ENCODE measurements around the gene LMAN1L.

LMAN1L gene

GRCh38 chr15:74827614-74828013 is 15.0 kb downstream of the LMAN1L start:
- H3K27me3 ChIP-seq (ENCODE audit: control insufficient read depth, insufficient read depth, low read length) = no peaks in the 10 kb centered on the region
- peaks cover 17% of the 10 kb centered on the region for H3K4me1 ChIP-seq
- TF ChIP-seq CTCF (IDR thresholded peaks at IDR 0.05) = no peak
- H3K9ac ChIP-seq = no peak overlapping the region
- H2AFZ ChIP-seq = no peak overlapping the region
- no peaks in the 10 kb centered on the region for H3K9me3 ChIP-seq (ENCODE audit: control insufficient read depth, low read length)
- H3K36me3 ChIP-seq (ENCODE audit: control insufficient read depth, insufficient read depth, low read length) = no peaks in the 10 kb centered on the region
- H3K4me3 ChIP-seq (ENCODE audit: low read depth, low read length) = no peak overlapping the region
- no peak overlapping the region for H3K4me2 ChIP-seq (ENCODE audit: low read length)
- H3K27ac ChIP-seq = no peak overlapping the region
- H3K79me2 ChIP-seq = no peaks in the 10 kb centered on the region

- H2AFZ ChIP-seq = no peak overlapping the region
- no peaks in the 10 kb centered on the region for H3K79me2 ChIP-seq
- peaks cover 30% of the 10 kb centered on the region for H3K4me1 ChIP-seq
- H3K9ac ChIP-seq = no peak overlapping the region
- H3K27me3 ChIP-seq (ENCODE audit: control insufficient read depth, insufficient read depth, low read length) = no peaks in the 10 kb centered on the region
- no peaks in the 10 kb centered on the region for H3K36me3 ChIP-seq (ENCODE audit: control insufficient read depth, insufficient read depth, low read length)
- H3K27ac ChIP-seq = no peak overlapping the region
- TF ChIP-seq CTCF (IDR thresholded peaks at IDR 0.05) = no peak
- no peaks in the 10 kb centered on the region for H3K9me3 ChIP-seq (ENCODE audit: control insufficient read depth, low read length)
- H3K4me3 ChIP-seq (ENCODE audit: low read depth, low read length) = no peak overlapping the region
- no peak overlapping the region for H3K4me2 ChIP-seq (ENCODE audit: low read length)
Observed at GRCh38 chr15:74828835-74829234, 16.2 kb downstream of the LMAN1L start.

GRCh38 chr15:74829486-74829885 is 16.9 kb downstream of the LMAN1L start:
- no peak for TF ChIP-seq CTCF (IDR thresholded peaks at IDR 0.05)
- no peaks in the 10 kb centered on the region for H3K79me2 ChIP-seq
- no peak overlapping the region for H3K27ac ChIP-seq

GRCh38 chr15:74829991-74830390 is 17.4 kb downstream of the LMAN1L start:
- Histone ChIP-seq H3K9ac (no peak overlapping the region), H3K9me3 (ENCODE audit: control insufficient read depth, low read length) (no peaks in the 10 kb centered on the region), H3K79me2 (no peaks in the 10 kb centered on the region), H3K4me1 (peaks cover 37% of the 10 kb centered on the region), H3K27ac (peak overlapping the region; percentile 98), H3K4me2 (ENCODE audit: low read length) (no peak overlapping the region), H3K4me3 (ENCODE audit: low read depth, low read length) (no peak overlapping the region), H3K36me3 (ENCODE audit: control insufficient read depth, insufficient read depth, low read length) (no peaks in the 10 kb centered on the region), H3K27me3 (ENCODE audit: control insufficient read depth, insufficient read depth, low read length) (no peaks in the 10 kb centered on the region), H2AFZ (no peak overlapping the region)
- no peak for TF ChIP-seq CTCF (IDR thresholded peaks at IDR 0.05)

More at GRCh38 chr15:74829486-74829885, 16.9 kb downstream of the LMAN1L start:
- Histone ChIP-seq H3K9ac (no peak overlapping the region), H3K27me3 (ENCODE audit: control insufficient read depth, insufficient read depth, low read length) (no peaks in the 10 kb centered on the region), H3K9me3 (ENCODE audit: control insufficient read depth, low read length) (no peaks in the 10 kb centered on the region), H3K4me3 (ENCODE audit: low read depth, low read length) (no peak overlapping the region), H3K36me3 (ENCODE audit: control insufficient read depth, insufficient read depth, low read length) (no peaks in the 10 kb centered on the region), H2AFZ (no peak overlapping the region), H3K4me2 (ENCODE audit: low read length) (no peak overlapping the region), H3K4me1 (peaks cover 36% of the 10 kb centered on the region)

- H3K9ac ChIP-seq = no peak overlapping the region
Observed at GRCh38 chr15:74830868-74831267, 18.2 kb downstream of the LMAN1L start.

More at GRCh38 chr15:74830868-74831267, 18.2 kb downstream of the LMAN1L start:
- no peak for TF ChIP-seq CTCF (IDR thresholded peaks at IDR 0.05)
- Histone ChIP-seq H3K27ac (peak overlapping the region; percentile 98), H3K79me2 (no peaks in the 10 kb centered on the region), H3K27me3 (ENCODE audit: control insufficient read depth, insufficient read depth, low read length) (no peaks in the 10 kb centered on the region), H3K9me3 (ENCODE audit: control insufficient read depth, low read length) (no peaks in the 10 kb centered on the region), H3K4me3 (ENCODE audit: low read depth, low read length) (no peak overlapping the region), H2AFZ (no peak overlapping the region), H3K4me2 (ENCODE audit: low read length) (no peak overlapping the region), H3K4me1 (peaks cover 37% of the 10 kb centered on the region), H3K36me3 (ENCODE audit: control insufficient read depth, insufficient read depth, low read length) (no peaks in the 10 kb centered on the region)
